ENCODE results near the gene GPR18.

DNA sequence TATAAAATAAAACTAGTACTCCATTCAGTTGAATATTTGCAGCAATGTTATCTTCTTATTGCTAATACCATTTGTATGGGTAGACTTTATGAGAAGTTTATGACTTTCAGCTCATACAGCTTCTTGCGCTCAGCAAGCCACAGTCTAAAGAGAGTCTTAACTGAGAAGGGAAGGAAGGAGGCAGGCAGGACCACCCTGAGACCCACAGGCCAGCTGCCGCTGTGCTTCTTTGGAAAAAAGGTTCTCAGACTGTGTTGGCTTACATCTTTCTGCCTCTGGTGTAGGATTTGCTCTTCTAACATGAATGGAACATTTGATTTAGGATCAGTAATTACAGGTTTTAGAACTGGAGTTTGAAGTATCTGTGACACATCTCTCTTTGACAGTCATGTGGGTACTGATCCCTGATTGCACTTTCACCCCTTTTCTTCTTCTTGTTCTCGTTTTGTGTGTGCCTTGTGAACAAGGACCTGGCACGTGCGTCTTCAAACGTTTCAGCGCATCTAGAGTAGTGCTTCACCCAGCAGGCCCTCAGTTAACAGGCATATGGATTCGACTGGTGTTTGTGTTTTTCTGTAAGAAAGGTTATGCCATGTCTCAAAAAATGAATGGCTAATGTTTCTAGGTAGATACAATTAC is 7.1 kb upstream of the GPR18 start:
- TF ChIP-seq POLR2AphosphoS5 (IDR thresholded peaks at IDR 0.05; ENCODE audit: low read depth, low read length): no peak
- TF ChIP-seq, protein P1, sequence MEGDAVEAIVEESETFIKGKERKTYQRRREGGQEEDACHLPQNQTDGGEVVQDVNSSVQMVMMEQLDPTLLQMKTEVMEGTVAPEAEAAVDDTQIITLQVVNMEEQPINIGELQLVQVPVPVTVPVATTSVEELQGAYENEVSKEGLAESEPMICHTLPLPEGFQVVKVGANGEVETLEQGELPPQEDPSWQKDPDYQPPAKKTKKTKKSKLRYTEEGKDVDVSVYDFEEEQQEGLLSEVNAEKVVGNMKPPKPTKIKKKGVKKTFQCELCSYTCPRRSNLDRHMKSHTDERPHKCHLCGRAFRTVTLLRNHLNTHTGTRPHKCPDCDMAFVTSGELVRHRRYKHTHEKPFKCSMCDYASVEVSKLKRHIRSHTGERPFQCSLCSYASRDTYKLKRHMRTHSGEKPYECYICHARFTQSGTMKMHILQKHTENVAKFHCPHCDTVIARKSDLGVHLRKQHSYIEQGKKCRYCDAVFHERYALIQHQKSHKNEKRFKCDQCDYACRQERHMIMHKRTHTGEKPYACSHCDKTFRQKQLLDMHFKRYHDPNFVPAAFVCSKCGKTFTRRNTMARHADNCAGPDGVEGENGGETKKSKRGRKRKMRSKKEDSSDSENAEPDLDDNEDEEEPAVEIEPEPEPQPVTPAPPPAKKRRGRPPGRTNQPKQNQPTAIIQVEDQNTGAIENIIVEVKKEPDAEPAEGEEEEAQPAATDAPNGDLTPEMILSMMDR (IDR thresholded peaks at IDR 0.05 in 2 of 3, conservative IDR thresholded peaks at IDR 0.05 in 1 of 3; ENCODE audit: borderline replicate concordance in 1 of 3, insufficient read depth in 1 of 3, low read depth in 2 of 3, low read length in 2 of 3): no peak
- TF ChIP-seq POLR2A (IDR thresholded peaks at IDR 0.05; ENCODE audit: borderline replicate concordance, extremely low read depth, insufficient read depth, insufficient read length): no peak
- TF ChIP-seq JUND (IDR thresholded peaks at IDR 0.05): no peak
- no peak for TF ChIP-seq SIN3A (IDR thresholded peaks at IDR 0.05; ENCODE audit: low read depth)
- TF ChIP-seq ZFX (IDR thresholded peaks at IDR 0.05): no peak
- TF ChIP-seq, protein P2, sequence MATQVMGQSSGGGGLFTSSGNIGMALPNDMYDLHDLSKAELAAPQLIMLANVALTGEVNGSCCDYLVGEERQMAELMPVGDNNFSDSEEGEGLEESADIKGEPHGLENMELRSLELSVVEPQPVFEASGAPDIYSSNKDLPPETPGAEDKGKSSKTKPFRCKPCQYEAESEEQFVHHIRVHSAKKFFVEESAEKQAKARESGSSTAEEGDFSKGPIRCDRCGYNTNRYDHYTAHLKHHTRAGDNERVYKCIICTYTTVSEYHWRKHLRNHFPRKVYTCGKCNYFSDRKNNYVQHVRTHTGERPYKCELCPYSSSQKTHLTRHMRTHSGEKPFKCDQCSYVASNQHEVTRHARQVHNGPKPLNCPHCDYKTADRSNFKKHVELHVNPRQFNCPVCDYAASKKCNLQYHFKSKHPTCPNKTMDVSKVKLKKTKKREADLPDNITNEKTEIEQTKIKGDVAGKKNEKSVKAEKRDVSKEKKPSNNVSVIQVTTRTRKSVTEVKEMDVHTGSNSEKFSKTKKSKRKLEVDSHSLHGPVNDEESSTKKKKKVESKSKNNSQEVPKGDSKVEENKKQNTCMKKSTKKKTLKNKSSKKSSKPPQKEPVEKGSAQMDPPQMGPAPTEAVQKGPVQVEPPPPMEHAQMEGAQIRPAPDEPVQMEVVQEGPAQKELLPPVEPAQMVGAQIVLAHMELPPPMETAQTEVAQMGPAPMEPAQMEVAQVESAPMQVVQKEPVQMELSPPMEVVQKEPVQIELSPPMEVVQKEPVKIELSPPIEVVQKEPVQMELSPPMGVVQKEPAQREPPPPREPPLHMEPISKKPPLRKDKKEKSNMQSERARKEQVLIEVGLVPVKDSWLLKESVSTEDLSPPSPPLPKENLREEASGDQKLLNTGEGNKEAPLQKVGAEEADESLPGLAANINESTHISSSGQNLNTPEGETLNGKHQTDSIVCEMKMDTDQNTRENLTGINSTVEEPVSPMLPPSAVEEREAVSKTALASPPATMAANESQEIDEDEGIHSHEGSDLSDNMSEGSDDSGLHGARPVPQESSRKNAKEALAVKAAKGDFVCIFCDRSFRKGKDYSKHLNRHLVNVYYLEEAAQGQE (IDR thresholded peaks at IDR 0.05; ENCODE audit: low read depth): no peak
- no peak for TF ChIP-seq EZH2 (IDR thresholded peaks at IDR 0.05)
